ENCODE results near the gene SPINT4. TPM values are rescaled to one million over a fixed set of nuclear protein-coding genes. Genes with fewer than 3 reads are reported as not detected.

SPINT4 gene
- total RNA-seq (2021) (not detected in 2 replicates), Bru-seq, nascent RNA (not detected), BruChase-seq, experiment 1, labeled RNA remaining after a 2-hour chase (not detected), BruChase-seq, experiment 2, labeled RNA remaining after a 6-hour chase (not detected)
- long read RNA-seq, partial matches to known transcripts = 0 of 2 reads
- long read RNA-seq, other reads (novel, unspliced or antisense) = 2 of 2 reads

DNA sequence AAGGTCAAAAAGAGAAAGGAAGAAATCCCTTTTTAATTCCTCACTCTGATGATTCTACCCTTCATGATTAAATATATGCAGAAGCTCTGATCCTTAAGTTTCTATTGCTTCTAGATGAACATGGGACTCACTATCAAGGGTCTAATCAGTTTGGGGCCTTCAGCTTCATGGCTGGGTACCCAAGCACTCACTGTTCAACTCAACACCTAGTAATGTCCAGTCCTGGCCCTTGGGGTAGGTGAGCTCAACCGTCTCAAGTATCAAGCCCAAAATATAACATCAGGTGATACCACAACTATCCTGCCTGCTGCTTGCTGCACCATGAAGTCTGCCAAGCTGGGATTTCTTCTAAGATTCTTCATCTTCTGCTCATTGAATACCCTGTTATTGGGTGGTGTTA, at the start of gene SPINT4:
TSS of gene SPINT4 (plus strand) at position 301 of the 400 bp plus-strand sequence. CDS start at position 322, 21 bp downstream.
- Histone ChIP-seq H3K4me2 (no peak within 1 kb of the TSS), H2AFZ (no peak within 1 kb of the TSS), H3F3A (ENCODE audit: insufficient read depth, low read depth) (no peaks in the 10 kb centered on the region; the same call in 1 of the 2 replicates), H3K36me3 (ENCODE audit: low read depth) (no peaks in the 10 kb centered on the region), H3K27ac (no peak within 1 kb of the TSS), H3K9me3 (ENCODE audit: insufficient read depth, low read depth) (no peaks in the 10 kb centered on the region), H3K27me3 (ENCODE audit: insufficient read depth, low read depth) (peaks cover 26% of the 10 kb centered on the region; the same call in 1 of the 2 replicates), H3K9me2 (ENCODE audit: insufficient read depth) (no peaks in the 10 kb centered on the region), H3K4me1 (replicated peaks; ENCODE audit: insufficient read depth) (no peaks in the 10 kb centered on the region), H3K79me2 (ENCODE audit: low read depth) (no peaks in the 10 kb centered on the region), H3K4me3 (no peak within 1 kb of the TSS), H4K20me1 (ENCODE audit: insufficient read depth) (no peaks in the 10 kb centered on the region)
- intact Hi-C loops (cut with micrococcal nuclease; ENCODE audit: unreplicated experiment) = no loop called here
- ChIA-PET CTCF (no interaction called here), POLR2A (ENCODE audit: unreplicated experiment) (no interaction called here)
- no peak for DNase-seq
- no TSS peak for BruUV-seq (replicated peaks)
- TF ChIP-seq, protein P1, sequence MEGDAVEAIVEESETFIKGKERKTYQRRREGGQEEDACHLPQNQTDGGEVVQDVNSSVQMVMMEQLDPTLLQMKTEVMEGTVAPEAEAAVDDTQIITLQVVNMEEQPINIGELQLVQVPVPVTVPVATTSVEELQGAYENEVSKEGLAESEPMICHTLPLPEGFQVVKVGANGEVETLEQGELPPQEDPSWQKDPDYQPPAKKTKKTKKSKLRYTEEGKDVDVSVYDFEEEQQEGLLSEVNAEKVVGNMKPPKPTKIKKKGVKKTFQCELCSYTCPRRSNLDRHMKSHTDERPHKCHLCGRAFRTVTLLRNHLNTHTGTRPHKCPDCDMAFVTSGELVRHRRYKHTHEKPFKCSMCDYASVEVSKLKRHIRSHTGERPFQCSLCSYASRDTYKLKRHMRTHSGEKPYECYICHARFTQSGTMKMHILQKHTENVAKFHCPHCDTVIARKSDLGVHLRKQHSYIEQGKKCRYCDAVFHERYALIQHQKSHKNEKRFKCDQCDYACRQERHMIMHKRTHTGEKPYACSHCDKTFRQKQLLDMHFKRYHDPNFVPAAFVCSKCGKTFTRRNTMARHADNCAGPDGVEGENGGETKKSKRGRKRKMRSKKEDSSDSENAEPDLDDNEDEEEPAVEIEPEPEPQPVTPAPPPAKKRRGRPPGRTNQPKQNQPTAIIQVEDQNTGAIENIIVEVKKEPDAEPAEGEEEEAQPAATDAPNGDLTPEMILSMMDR (conservative IDR thresholded peaks at IDR 0.05) = no peak

DNA sequence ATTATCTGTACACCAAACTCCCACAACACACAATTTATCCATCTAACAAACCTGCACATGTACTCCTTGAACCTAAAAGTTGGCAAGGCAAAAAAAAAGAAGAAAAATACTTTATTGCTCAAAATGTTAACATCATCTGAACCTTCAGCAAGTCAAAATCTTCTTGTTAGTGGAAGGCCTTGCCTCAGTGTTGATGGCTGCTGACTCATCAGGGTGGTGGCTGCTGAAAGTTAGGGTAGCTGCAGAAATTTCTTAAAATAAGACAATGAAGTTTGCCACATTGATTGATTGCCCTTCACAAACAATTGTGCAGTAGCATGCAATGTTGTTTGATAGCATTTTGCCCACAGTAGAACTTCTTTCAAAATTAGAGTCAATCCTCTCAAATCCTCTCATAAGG, 49.4 kb upstream of the SPINT4 start:
- intact Hi-C loops (cut with micrococcal nuclease; ENCODE audit: unreplicated experiment) = loop anchor here (10.0 kb wide), 1 partner anchor 62 kb away; no protein-coding TSS in a partner anchor
- ChIA-PET POLR2A (ENCODE audit: unreplicated experiment) (no interaction called here), CTCF (no interaction called here)
- H3F3A ChIP-seq (ENCODE audit: insufficient read depth, low read depth) = no peaks in the 10 kb centered on the region
- no peak overlapping the region for H3K4me3 ChIP-seq
- no peaks in the 10 kb centered on the region; the same call in 1 of the 2 replicates for H3K9me2 ChIP-seq (ENCODE audit: insufficient read depth)
- H4K20me1 ChIP-seq (ENCODE audit: insufficient read depth) = no peaks in the 10 kb centered on the region
- no peak overlapping the region for H2AFZ ChIP-seq
- H3K9me3 ChIP-seq (ENCODE audit: insufficient read depth, low read depth) = peaks cover 10% of the 10 kb centered on the region; the same call in 1 of the 2 replicates
- BruUV-seq (replicated peaks) = no TSS peak
- peaks cover 9% of the 10 kb centered on the region; the same call in 1 of the 2 replicates for H3K27me3 ChIP-seq (ENCODE audit: insufficient read depth, low read depth)
- no peaks in the 10 kb centered on the region for H3K79me2 ChIP-seq (ENCODE audit: low read depth)
- H3K4me1 ChIP-seq (replicated peaks; ENCODE audit: insufficient read depth) = no peaks in the 10 kb centered on the region
- no peak overlapping the region for H3K4me2 ChIP-seq
- H3K27ac ChIP-seq = no peak overlapping the region
- H3K36me3 ChIP-seq (ENCODE audit: low read depth) = no peaks in the 10 kb centered on the region
- no peak for DNase-seq
- TF ChIP-seq, protein P1 (conservative IDR thresholded peaks at IDR 0.05) = no peak
- TF ChIP-seq EZH2 (IDR thresholded peaks at IDR 0.05; ENCODE audit: low read depth) = no peak

DNA sequence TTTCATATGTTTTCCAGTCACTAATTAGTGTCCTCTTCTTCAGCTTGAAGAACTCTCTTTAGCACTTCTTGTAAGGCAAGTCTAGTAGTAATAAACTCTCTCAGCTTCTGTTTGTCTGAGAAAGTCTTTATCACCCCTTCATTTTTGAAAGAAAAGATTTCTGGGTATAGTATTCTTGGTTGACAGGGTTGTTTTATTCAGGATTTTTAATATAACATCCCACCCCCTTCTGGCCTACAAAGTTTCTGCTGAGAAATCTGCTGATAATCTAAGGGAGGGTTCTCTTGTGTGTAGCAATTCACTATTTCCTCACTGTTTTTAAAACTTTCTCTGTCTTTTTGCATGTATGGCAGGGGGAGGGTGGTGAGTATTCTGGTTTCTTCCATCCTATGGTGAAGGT, 42.5 kb upstream of the SPINT4 start:
- Histone ChIP-seq H3K9me3 (ENCODE audit: insufficient read depth, low read depth) (peaks cover 6% of the 10 kb centered on the region; the same call in 1 of the 2 replicates), H3K9me2 (ENCODE audit: insufficient read depth) (no peaks in the 10 kb centered on the region; the same call in 1 of the 2 replicates), H3K27ac (no peak overlapping the region), H4K20me1 (ENCODE audit: insufficient read depth) (no peaks in the 10 kb centered on the region), H3K4me1 (replicated peaks; ENCODE audit: insufficient read depth) (no peaks in the 10 kb centered on the region), H3K79me2 (ENCODE audit: low read depth) (no peaks in the 10 kb centered on the region), H3F3A (ENCODE audit: insufficient read depth, low read depth) (no peaks in the 10 kb centered on the region), H3K4me2 (no peak overlapping the region), H3K27me3 (ENCODE audit: insufficient read depth, low read depth) (peaks cover 24% of the 10 kb centered on the region; the same call in 1 of the 2 replicates), H3K36me3 (ENCODE audit: low read depth) (no peaks in the 10 kb centered on the region), H2AFZ (no peak overlapping the region), H3K4me3 (no peak overlapping the region)
- CTCF ChIA-PET = no interaction called here
- POLR2A ChIA-PET (ENCODE audit: unreplicated experiment) = no interaction called here
- intact Hi-C loops (cut with micrococcal nuclease; ENCODE audit: unreplicated experiment) = loop anchor here (10.0 kb wide), 1 partner anchor 55 kb away; no protein-coding TSS in a partner anchor
- DNase-seq = no peak
- no peak for TF ChIP-seq EZH2 (IDR thresholded peaks at IDR 0.05; ENCODE audit: low read depth)
- TF ChIP-seq, protein P1 (conservative IDR thresholded peaks at IDR 0.05) = no peak
- no TSS peak for BruUV-seq (replicated peaks)
